ENCODE data around the gene APOBEC3B. TPM values are rescaled to one million over a fixed set of nuclear protein-coding genes. Genes with fewer than 3 reads are reported as not detected.

Gene APOBEC3B
- total RNA-seq, 2 donors from 2014 or later, result 0.90 TPM; not detected in 1

GRCh38 chr22:38937541-38937940, 44.6 kb upstream of the APOBEC3B start:
- DNase-seq (ENCODE audit: low spot score), result no peak
- no peaks in the 10 kb centered on the region for H3K9me3 ChIP-seq
- no peaks in the 10 kb centered on the region for H3K27me3 ChIP-seq
- H3K4me1 ChIP-seq, result peaks cover 0 to 4% of the 10 kb centered on the region in 2 donors
- no peak overlapping the region for H3K4me3 ChIP-seq
- no peak overlapping the region for H3K27ac ChIP-seq
- no peak for TF ChIP-seq CTCF (IDR thresholded peaks at IDR 0.05)
- no peaks in the 10 kb centered on the region for H3K36me3 ChIP-seq

GRCh38 chr22:38938221-38938620, 43.9 kb upstream of the APOBEC3B start:
- Histone ChIP-seq H3K4me1 (peaks cover 0 to 4% of the 10 kb centered on the region in 2 donors), H3K36me3 (no peaks in the 10 kb centered on the region), H3K9me3 (no peaks in the 10 kb centered on the region), H3K27me3 (no peaks in the 10 kb centered on the region), H3K4me3 (no peak overlapping the region), H3K27ac (no peak overlapping the region)
- no peak for TF ChIP-seq CTCF (IDR thresholded peaks at IDR 0.05)
- DNase-seq (ENCODE audit: low spot score), result no peak

GRCh38 chr22:38938925-38939324, 43.2 kb upstream of the APOBEC3B start:
- no peak for DNase-seq (ENCODE audit: low spot score)
- H3K27me3 ChIP-seq, result no peaks in the 10 kb centered on the region
- peaks cover 0 to 4% of the 10 kb centered on the region in 2 donors for H3K4me1 ChIP-seq
- no peaks in the 10 kb centered on the region for H3K9me3 ChIP-seq
- no peak for TF ChIP-seq CTCF (IDR thresholded peaks at IDR 0.05)
- H3K27ac ChIP-seq, result no peak overlapping the region
- no peak overlapping the region for H3K4me3 ChIP-seq
- no peaks in the 10 kb centered on the region for H3K36me3 ChIP-seq

- Histone ChIP-seq H3K4me1 (no peaks in the 10 kb centered on the region), H3K9me3 (no peaks in the 10 kb centered on the region), H3K27me3 (no peaks in the 10 kb centered on the region), H3K4me3 (no peak overlapping the region), H3K27ac (no peak overlapping the region), H3K36me3 (no peaks in the 10 kb centered on the region)
- TF ChIP-seq CTCF (IDR thresholded peaks at IDR 0.05), result no peak
- DNase-seq (ENCODE audit: low spot score), result no peak
Measured at GRCh38 chr22:38940811-38941384, 41.2 kb upstream of the APOBEC3B start.

GRCh38 chr22:38941488-38941987, 40.6 kb upstream of the APOBEC3B start:
- Histone ChIP-seq H3K4me1 (no peaks in the 10 kb centered on the region), H3K4me3 (no peak overlapping the region), H3K27ac (no peak overlapping the region), H3K27me3 (no peaks in the 10 kb centered on the region), H3K36me3 (no peaks in the 10 kb centered on the region), H3K9me3 (no peaks in the 10 kb centered on the region)
- DNase-seq (ENCODE audit: low spot score), result no peak
- no peak for TF ChIP-seq CTCF (IDR thresholded peaks at IDR 0.05)

GRCh38 chr22:38942702-38943101, 39.4 kb upstream of the APOBEC3B start:
- Histone ChIP-seq H3K9me3 (no peaks in the 10 kb centered on the region), H3K27ac (no peak overlapping the region), H3K36me3 (no peaks in the 10 kb centered on the region), H3K27me3 (no peaks in the 10 kb centered on the region), H3K4me3 (no peak overlapping the region), H3K4me1 (no peaks in the 10 kb centered on the region)
- TF ChIP-seq CTCF (IDR thresholded peaks at IDR 0.05), result no peak
- DNase-seq (ENCODE audit: low spot score), result no peak

All from right atrium auricular region (tissue), 2 donors.